Stimulated activated CD4-positive, alpha-beta T cell treated with anti-CD3 and anti-CD28 coated beads, TNF-alpha, amount 100 ng/mL, for 1 hour (primary cell): Measurements from ENCODE around the gene GRIN2A.

ENCODE experiments used
- DNase-seq, 3 donors: peaks; one replicate each; pipeline ENCODE4 v3.0.0-alpha.2; 2020; ENCODE audit warnings: low read depth in 3 of 3, low spot score in 1 of 3

GRIN2A gene

GRCh38 chr16:9787717-9788116, 394.5 kb downstream of the GRIN2A start:
- DNase-seq: no peak

GRCh38 chr16:9780831-9781230, 401.4 kb downstream of the GRIN2A start:
- DNase-seq: no peak

- no peak for DNase-seq
Measured at GRCh38 chr16:9778849-9779248, 403.4 kb downstream of the GRIN2A start.

- no peak for DNase-seq
Measured at GRCh38 chr16:9775998-9776397, 406.2 kb downstream of the GRIN2A start.

- DNase-seq: no peak
Measured at GRCh38 chr16:9773289-9773688, 408.9 kb downstream of the GRIN2A start.

- DNase-seq: no peak
Measured at GRCh38 chr16:9772526-9773225, 409.6 kb downstream of the GRIN2A start.

- DNase-seq: no peak
Measured at GRCh38 chr16:9766891-9767290, 415.3 kb downstream of the GRIN2A start.

GRCh38 chr16:9763505-9763904, 418.7 kb downstream of the GRIN2A start:
- no peak for DNase-seq

GRCh38 chr16:9761870-9762269, 420.4 kb downstream of the GRIN2A start:
- no peak for DNase-seq

GRCh38 chr16:9757687-9758086, 424.5 kb downstream of the GRIN2A start:
- DNase-seq: no peak

- DNase-seq: no peak
Measured at GRCh38 chr16:9756434-9756833, 425.8 kb downstream of the GRIN2A start.

GRCh38 chr16:9755081-9755480, 427.1 kb downstream of the GRIN2A start:
- no peak for DNase-seq

- DNase-seq: no peak
Measured at GRCh38 chr16:9741776-9742175, 440.5 kb downstream of the GRIN2A start.

- no peak for DNase-seq
Measured at GRCh38 chr16:9739301-9739700, 442.9 kb downstream of the GRIN2A start.

- DNase-seq: no peak
Measured at GRCh38 chr16:9738690-9739089, 443.5 kb downstream of the GRIN2A start.

- DNase-seq: no peak
Measured at GRCh38 chr16:9736547-9736946, 445.7 kb downstream of the GRIN2A start.

GRCh38 chr16:9723136-9723535, 459.1 kb downstream of the GRIN2A start:
- DNase-seq: no peak

- DNase-seq: no peak
Measured at GRCh38 chr16:9713907-9714306, 468.3 kb downstream of the GRIN2A start.

GRCh38 chr16:9713156-9713555, 469.1 kb downstream of the GRIN2A start:
- DNase-seq: no peak

GRCh38 chr16:9708972-9709620, 473.1 kb downstream of the GRIN2A start:
- no peak for DNase-seq

GRCh38 chr16:9706217-9706836, 475.9 kb downstream of the GRIN2A start:
- no peak for DNase-seq

- no peak for DNase-seq
Measured at GRCh38 chr16:9703731-9704130, 478.5 kb downstream of the GRIN2A start.
